ENCODE results near the gene GFY. TPM values are rescaled to one million over a fixed set of nuclear protein-coding genes. Genes with fewer than 3 reads are reported as not detected.
A peak's percentile ranks its signal among the peaks of the same experiment; 100 is the strongest.

The GFY gene
- total and polyA plus RNA-seq, 10 of the 15 experiments (the other 5 are each of a cell fraction or from before 2014, with no cell fraction given): 0.05 TPM; not detected in 9

DNA sequence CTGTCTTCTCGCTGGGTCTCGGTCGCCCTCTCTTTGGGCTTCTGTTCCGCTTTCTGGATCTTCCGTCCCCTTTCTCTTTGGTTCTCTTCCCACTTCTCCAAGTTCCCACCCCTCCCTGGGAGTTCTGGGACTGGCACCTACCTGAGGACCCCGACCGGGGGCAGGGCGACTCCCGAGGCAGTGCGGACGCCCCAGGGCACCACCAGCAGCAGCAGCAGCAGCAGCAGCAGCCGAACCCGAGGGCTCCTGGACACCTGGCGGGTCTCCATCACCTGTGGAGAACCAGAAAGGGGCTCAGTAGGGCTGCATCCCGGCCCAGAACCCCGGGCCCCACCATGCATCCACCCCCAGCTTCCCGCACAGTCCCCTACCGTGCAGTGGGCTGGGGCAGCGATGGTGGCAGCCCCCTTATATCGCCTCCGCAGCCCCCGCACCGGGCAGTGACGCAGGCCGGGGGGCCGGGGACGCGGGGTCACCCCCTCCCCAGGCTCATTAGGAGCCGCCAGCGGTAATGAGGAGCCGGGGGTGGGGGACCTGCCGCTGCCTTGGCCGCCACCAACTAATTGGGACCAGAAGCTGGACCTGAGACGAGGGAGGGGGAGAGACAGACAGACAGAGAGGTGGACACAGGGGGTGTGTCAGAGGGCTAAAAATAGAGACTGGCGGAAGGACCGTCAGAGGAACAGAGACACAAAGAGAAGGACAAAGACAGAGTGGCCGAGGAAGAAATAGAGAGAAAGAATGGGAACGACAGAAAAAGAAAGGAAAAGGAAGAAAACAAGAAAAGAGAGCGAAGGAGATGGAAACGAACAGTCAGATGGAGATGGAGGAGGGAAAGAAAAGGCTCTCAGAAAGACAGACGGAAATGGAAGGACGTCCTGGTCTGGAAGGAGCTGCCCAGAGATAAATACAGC, 1.9 kb upstream of the GFY start, which contains the start of gene PTH2:
Gene PTH2, minus strand, starts transcription at position 371 of the 914 bp plus-strand sequence. Its CDS starts 102 bp downstream, at position 269.
- CTCF ChIA-PET: interaction anchor here (0.6 to 0.8 kb wide), 3 partner anchors 32 to 249 kb away, joined by 3 to 5 read pairs (median 3); no protein-coding TSS in a partner anchor
- H3K9me3 ChIP-seq (replicated peaks; ENCODE audit: control insufficient read depth, insufficient read depth, low read length): no peaks in the 10 kb centered on the region
- H3K27me3 ChIP-seq (replicated peaks in 1 of 2; ENCODE audit: control insufficient read depth in 2 of 2, insufficient read depth in 2 of 2, low read length in 1 of 2): peaks cover 23 to 52% of the 10 kb centered on the region in 2 experiments
- no peak within 1 kb of the TSS for H2AFZ ChIP-seq (ENCODE audit: control insufficient read depth, low read depth, low read length)
- peaks cover 4% of the 10 kb centered on the region for H3K4me1 ChIP-seq (ENCODE audit: control insufficient read depth, insufficient read depth, low read length)
- FAIRE-seq (no peak), ATAC-seq (peak; percentile 17; the same call in 1 of the 3 replicates), DNase-seq (ENCODE audit: low read depth, low spot score) (no peak)
- H3K36me3 ChIP-seq (ENCODE audit: control insufficient read depth in 2 of 2, insufficient read depth in 2 of 2, low read length in 1 of 2): no peaks in the 10 kb centered on the region
- SMC1A ChIA-PET (ENCODE audit: uncharacterized antibody, unreplicated experiment): interaction anchor here (0.8 to 1.7 kb wide), 3 partner anchors 8 to 32 kb away, joined by 3 to 4 read pairs (median 4); no protein-coding TSS in a partner anchor
- POLR2A ChIA-PET: no interaction called here
- no peak within 1 kb of the TSS for H3K27ac ChIP-seq (ENCODE audit: control insufficient read depth, insufficient read depth)
- no peak within 1 kb of the TSS for H3K9ac ChIP-seq (ENCODE audit: control insufficient read depth, insufficient read depth, low read length)
- RAD21 ChIA-PET (ENCODE audit: unreplicated experiment): interaction anchor here (1.0 kb wide), 1 partner anchor 8 kb away, joined by 3 read pairs; no protein-coding TSS in a partner anchor
- TF ChIP-seq SPI1 (IDR thresholded peaks at IDR 0.05; ENCODE audit: borderline replicate concordance, insufficient read depth, low read depth, low read length) (peak; percentile 13; the same call in 1 of the 2 replicates), POLR2A (IDR thresholded peaks at IDR 0.05; ENCODE audit: low read depth, low read length) (no peak), MYC (IDR thresholded peaks at IDR 0.05; ENCODE audit: insufficient read depth, insufficient read length, insufficient replicate concordance, low read length, severe bottlenecking) (no peak), SUZ12 (IDR thresholded peaks at IDR 0.05; ENCODE audit: unreplicated experiment) (peak; percentile 81)
- BruUV-seq (replicated peaks): no TSS peak
- in situ Hi-C loops (cut with MboI): no loop called here
- no peak within 1 kb of the TSS for H3K4me3 ChIP-seq
- no peaks in the 10 kb centered on the region for H4K20me1 ChIP-seq (ENCODE audit: control insufficient read depth, insufficient read depth)
- 13% methylated on average over 38 of the region's 42 CpGs for WGBS (ENCODE audit: insufficient coverage, insufficient replicate concordance, low lambda C conversion rate, missing lambda C conversion rate)
- no peaks in the 10 kb centered on the region for H3K79me2 ChIP-seq (ENCODE audit: control insufficient read depth, insufficient read depth, low read length)
- intact Hi-C loops (cut with micrococcal nuclease; ENCODE audit: unreplicated experiment): no loop called here
- H3K4me2 ChIP-seq (ENCODE audit: control insufficient read depth, insufficient read depth): no peak within 1 kb of the TSS

DNA sequence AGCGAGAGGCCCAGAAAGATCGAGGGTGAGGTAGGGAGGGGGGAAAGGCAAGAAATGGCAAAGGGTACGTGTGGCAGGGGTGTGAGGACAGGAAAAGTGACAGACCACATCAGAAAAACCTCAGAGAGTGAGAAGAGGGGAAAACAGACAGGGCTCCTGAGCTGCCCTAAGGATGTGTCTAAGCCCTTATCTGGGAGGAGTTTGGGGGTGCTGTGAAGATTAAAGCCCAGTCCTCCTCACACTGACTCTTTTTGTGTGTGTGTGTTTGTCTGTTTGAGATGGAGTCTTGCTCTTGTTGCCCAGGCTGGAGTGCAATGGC, 1.2 kb upstream of the GFY start:
- POLR2A ChIA-PET: no interaction called here

More for the DNA sequence above, 1.2 kb upstream of the GFY start:
- in situ Hi-C loops (cut with MboI) (no loop called here), intact Hi-C loops (cut with micrococcal nuclease; ENCODE audit: unreplicated experiment) (no loop called here)
- ATAC-seq (peak; percentile 20), FAIRE-seq (no peak), DNase-seq (ENCODE audit: low read depth, low spot score) (no peak)
- WGBS (ENCODE audit: insufficient coverage, insufficient replicate concordance, low lambda C conversion rate, missing lambda C conversion rate): 0% methylated on average over 3 of the region's 3 CpGs
- Histone ChIP-seq H3K79me2 (ENCODE audit: control insufficient read depth, insufficient read depth, low read length) (no peaks in the 10 kb centered on the region), H3K36me3 (ENCODE audit: control insufficient read depth in 2 of 2, insufficient read depth in 2 of 2, low read length in 1 of 2) (no peaks in the 10 kb centered on the region), H3K4me1 (ENCODE audit: control insufficient read depth, insufficient read depth, low read length) (peaks cover 4% of the 10 kb centered on the region), H3K4me3 (no peak overlapping the region), H3K9ac (ENCODE audit: control insufficient read depth, insufficient read depth, low read length) (no peak overlapping the region), H3K27ac (ENCODE audit: control insufficient read depth, insufficient read depth) (no peak overlapping the region), H3K9me3 (replicated peaks; ENCODE audit: control insufficient read depth, insufficient read depth, low read length) (no peaks in the 10 kb centered on the region), H4K20me1 (ENCODE audit: control insufficient read depth, insufficient read depth) (no peaks in the 10 kb centered on the region), H2AFZ (ENCODE audit: control insufficient read depth, low read depth, low read length) (no peak overlapping the region), H3K4me2 (ENCODE audit: control insufficient read depth, insufficient read depth) (no peak overlapping the region), H3K27me3 (replicated peaks in 1 of 2; ENCODE audit: control insufficient read depth in 2 of 2, insufficient read depth in 2 of 2, low read length in 1 of 2) (peaks cover 24 to 55% of the 10 kb centered on the region in 2 experiments)
- RAD21 ChIA-PET (ENCODE audit: unreplicated experiment): interaction anchor here (0.7 to 1.0 kb wide), 2 partner anchors 8 to 10 kb away, joined by 3 to 4 read pairs; no protein-coding TSS in a partner anchor
- CTCF ChIA-PET: interaction anchor here (0.7 to 0.8 kb wide), 2 partner anchors 32 to 46 kb away, joined by 3 read pairs; no protein-coding TSS in a partner anchor
- no peak for TF ChIP-seq BRCA1 (IDR thresholded peaks at IDR 0.05; ENCODE audit: low read depth, low read length)
- TF ChIP-seq RUNX3 (IDR thresholded peaks at IDR 0.05; ENCODE audit: low read length): peak; percentile 36; the same call in 1 of the 2 replicates
- SMC1A ChIA-PET (ENCODE audit: uncharacterized antibody, unreplicated experiment): interaction anchor here (0.8 to 1.7 kb wide), 3 partner anchors 9 to 33 kb away, joined by 3 to 4 read pairs (median 4); no protein-coding TSS in a partner anchor
- BruUV-seq (replicated peaks): no TSS peak

All from GM12878 (cell line).